Lung microvascular endothelial cell (primary cell): ENCODE measurements around the gene RMI2. TPM values are rescaled to one million over a fixed set of nuclear protein-coding genes. Genes with fewer than 3 reads are reported as not detected.

Experiments
- DNase-seq, 2 donors: peaks; one replicate each; pipeline versions ENCODE4 v3.0.0 to v3.0.0-alpha.2; 2010; ENCODE audit warnings: low read depth in 2 of 2
- total RNA-seq: library from RNA; depleted of rRNA; stranded (reverse); fragments of >200 nt; gene quantifications from 2 replicates; pipeline ENCODE4 v1.2.1, GENCODE V29; 2014

RMI2 gene
- total RNA-seq, 1 donor from 2014 or later = 0.99 TPM

- DNase-seq = no peak
Measured at GRCh38 chr16:11309895-11310633, 35.2 kb upstream of the RMI2 start.

GRCh38 chr16:11310634-11310977, 34.7 kb upstream of the RMI2 start:
- no peak for DNase-seq

GRCh38 chr16:11310997-11311561, 34.2 kb upstream of the RMI2 start:
- peak in 1 of 2 donors; percentile 57 for DNase-seq

GRCh38 chr16:11312718-11313492, 32.4 kb upstream of the RMI2 start:
- DNase-seq = no peak

- DNase-seq = no peak
Measured at GRCh38 chr16:11313493-11314308, 31.6 kb upstream of the RMI2 start.

GRCh38 chr16:11314309-11314894, 30.9 kb upstream of the RMI2 start:
- no peak for DNase-seq

- DNase-seq = peak in 1 of 2 donors; percentile 45
Measured at GRCh38 chr16:11315510-11315909, 29.7 kb upstream of the RMI2 start.

GRCh38 chr16:11316331-11317015, 28.8 kb upstream of the RMI2 start:
- DNase-seq = no peak

GRCh38 chr16:11318817-11319216, 26.4 kb upstream of the RMI2 start:
- DNase-seq = no peak

- DNase-seq = peak in 1 of 2 donors; percentile 41
Measured at GRCh38 chr16:11319529-11320146, 25.6 kb upstream of the RMI2 start.

GRCh38 chr16:11320170-11320569, 25.1 kb upstream of the RMI2 start:
- DNase-seq = no peak

- DNase-seq = no peak
Measured at GRCh38 chr16:11321662-11322061, 23.6 kb upstream of the RMI2 start.

- DNase-seq = no peak
Measured at GRCh38 chr16:11322823-11323222, 22.4 kb upstream of the RMI2 start.

GRCh38 chr16:11323551-11324336, 21.5 kb upstream of the RMI2 start:
- DNase-seq = no peak

GRCh38 chr16:11325404-11326083, 19.7 kb upstream of the RMI2 start:
- no peak for DNase-seq

- DNase-seq = peak in 1 of 2 donors; percentile 16
Measured at GRCh38 chr16:11326084-11326736, 19.0 kb upstream of the RMI2 start.

GRCh38 chr16:11326737-11327276, 18.5 kb upstream of the RMI2 start:
- no peak for DNase-seq
